ENCODE results near the gene RBM12.
"Not testable (repeated sequence)": the region's sequence is repeated elsewhere in the genome, so short reads cannot be mapped to it uniquely, and the experiment has no call there.

The RBM12 gene, protein sequence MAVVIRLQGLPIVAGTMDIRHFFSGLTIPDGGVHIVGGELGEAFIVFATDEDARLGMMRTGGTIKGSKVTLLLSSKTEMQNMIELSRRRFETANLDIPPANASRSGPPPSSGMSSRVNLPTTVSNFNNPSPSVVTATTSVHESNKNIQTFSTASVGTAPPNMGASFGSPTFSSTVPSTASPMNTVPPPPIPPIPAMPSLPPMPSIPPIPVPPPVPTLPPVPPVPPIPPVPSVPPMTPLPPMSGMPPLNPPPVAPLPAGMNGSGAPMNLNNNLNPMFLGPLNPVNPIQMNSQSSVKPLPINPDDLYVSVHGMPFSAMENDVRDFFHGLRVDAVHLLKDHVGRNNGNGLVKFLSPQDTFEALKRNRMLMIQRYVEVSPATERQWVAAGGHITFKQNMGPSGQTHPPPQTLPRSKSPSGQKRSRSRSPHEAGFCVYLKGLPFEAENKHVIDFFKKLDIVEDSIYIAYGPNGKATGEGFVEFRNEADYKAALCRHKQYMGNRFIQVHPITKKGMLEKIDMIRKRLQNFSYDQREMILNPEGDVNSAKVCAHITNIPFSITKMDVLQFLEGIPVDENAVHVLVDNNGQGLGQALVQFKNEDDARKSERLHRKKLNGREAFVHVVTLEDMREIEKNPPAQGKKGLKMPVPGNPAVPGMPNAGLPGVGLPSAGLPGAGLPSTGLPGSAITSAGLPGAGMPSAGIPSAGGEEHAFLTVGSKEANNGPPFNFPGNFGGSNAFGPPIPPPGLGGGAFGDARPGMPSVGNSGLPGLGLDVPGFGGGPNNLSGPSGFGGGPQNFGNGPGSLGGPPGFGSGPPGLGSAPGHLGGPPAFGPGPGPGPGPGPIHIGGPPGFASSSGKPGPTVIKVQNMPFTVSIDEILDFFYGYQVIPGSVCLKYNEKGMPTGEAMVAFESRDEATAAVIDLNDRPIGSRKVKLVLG

DNA sequence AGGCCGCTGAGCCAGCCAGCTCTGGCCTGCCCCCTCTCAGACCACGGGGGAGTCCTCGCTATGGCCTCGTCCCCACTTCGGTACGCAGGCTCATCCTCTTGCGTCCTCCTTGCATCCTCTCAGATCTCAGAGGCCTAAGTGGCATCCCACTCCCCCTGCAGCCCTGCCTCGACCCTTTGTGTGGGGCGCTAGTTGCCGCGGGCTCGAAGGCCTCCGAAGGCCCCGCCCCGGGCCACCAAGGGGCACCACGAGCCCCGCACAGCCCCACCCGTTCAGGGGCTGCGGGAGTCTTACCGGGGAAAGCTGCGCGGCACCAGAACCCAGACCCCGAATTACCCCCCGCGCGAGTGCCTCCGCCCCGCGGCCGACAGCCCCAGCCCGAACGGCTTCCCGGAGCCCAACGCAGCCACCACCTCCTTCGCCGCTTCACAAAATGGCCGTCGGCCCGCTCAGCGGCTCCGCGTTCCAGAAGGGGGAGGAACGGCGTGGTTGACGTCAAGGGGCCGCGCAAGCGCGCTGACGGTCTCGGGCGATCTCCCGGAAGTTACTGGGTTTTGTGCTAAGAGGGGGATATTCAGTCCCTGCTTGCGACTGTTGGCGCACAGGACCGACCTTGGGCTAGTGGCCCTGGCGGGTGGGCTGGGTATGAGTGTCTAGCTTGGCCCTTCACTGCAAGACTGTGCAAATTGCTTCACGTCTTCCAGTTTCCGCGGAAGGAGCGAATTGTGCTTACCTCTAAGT, at the start of gene RBM12, which contains the start of gene CPNE1:
RBM12 (minus strand) TSS at position 435 of the 741 bp plus-strand sequence. CDS start 9,578 bp downstream, outside the sequence.
CPNE1 (minus strand) TSS at position 435 of the 741 bp plus-strand sequence. CDS start 31,977 bp downstream, outside the sequence.
- DNase-seq: peak; percentile 91

DNA sequence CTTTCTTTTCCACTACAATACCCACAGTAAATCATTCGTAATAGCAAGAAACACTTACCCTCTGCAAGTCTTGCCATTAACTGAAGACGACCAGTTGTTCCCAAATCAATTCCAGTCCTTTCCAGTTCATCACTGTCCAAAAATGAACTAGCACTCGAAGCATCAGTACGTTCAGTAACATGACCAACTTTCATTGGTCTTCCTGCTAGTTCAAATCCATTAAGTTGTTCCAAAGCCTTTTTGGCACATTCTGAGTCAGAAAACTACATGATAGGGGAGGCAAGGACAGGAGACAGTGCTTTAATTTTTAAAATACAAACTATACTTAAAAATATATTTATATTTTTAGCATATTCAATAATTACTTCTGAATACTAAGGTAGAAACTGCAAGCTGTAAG, 49.4 kb upstream of the RBM12 start:
- no peak for DNase-seq

DNA sequence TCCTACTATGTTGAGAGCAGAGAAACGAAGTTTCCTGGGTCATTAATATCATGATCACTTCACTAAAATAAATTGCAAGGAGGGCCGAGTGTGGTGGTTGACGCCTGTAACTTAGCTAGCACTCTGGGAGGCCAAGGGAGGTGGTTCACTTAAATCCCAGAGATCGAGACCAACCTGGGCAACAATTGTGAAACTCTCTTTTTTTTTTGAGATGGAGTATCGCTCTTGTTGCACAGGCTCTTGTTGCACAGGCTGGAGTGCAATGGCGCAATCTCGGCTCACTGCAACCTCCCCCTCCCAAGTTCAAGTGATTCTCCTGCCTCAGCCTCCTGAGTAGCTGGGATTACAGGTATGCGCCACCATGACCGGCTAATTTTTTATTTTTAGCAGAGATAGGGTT, 48.4 kb upstream of the RBM12 start:
- DNase-seq: not testable (repeated sequence)

DNA sequence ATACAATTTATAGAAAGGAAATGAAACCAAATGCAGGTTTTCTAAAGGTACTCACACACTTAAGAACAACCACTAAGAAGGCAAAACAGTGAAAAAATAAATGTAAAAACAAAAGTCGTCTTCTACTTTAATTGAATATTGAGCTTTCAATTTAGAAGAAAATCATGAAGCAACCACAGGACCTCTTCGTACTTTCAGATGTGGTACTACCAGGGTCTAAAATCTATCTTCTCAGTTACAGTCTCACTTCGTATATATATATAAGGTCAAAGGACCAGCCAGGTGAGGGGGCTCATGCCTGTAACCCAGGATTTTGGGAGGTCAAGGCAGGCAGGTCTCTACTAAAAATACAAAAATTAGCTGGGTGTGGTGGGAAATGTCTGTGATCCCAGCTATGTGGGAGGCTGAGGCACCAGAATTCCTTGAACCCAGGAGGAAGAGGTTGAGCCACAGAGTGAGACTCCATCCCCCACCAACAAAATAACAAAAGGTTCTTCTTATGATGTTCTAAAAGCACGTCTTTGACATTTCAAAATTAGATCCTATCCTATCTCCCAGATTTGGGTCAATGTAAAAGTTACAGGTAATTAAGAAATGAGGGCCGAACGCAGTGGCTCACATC, 47.0 kb upstream of the RBM12 start:
- DNase-seq: no peak

DNA sequence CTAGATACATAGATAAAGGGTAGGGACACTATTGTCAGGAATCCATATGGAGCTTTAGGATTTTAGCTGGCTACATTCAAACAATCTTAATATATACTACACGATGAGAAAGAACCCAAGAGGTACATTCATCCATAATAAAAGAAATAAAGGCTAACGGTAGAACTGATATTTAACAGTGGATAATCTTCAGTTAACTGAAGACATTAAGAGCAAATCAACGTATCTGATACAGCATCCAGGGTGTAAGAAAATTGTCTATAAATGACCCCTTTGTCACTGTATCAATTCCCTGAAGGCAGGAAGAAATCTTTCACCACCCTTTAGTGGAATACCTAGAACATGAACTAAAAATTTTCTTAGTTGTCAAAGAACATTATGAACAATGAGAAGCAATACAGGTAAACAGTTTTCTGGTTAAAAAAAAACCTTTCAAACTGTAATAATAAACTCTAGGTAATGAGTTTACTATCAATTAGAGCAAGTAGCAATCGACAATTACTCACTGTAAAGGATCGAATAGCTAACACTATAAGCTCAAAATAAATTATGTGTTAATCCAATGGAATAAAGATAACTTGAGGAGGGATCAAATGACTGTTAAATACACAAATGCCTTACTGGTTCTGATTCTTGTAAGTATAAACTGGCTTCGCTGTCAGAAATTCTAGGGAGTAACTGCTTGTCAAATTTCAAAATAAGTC, 46.3 kb upstream of the RBM12 start:
- DNase-seq: no peak

DNA sequence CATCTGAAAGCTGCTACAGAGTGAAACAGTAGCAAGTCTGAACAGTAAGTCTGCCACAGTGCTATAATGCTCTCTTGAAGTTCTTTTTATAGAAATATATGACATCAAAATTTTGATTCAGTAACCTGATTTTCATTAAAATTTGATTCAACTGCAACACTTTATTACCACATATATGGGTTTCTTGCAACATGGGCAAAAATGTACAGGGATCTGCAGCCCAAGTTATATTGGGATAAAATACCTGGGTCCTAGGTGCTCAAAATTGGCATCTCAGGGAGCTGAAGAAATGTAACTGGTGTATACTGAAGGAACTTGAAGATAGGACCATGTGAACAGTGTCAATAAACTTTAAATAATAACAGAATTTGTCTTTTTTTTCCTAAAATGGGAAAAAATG, 45.3 kb upstream of the RBM12 start:
- DNase-seq: no peak

DNA sequence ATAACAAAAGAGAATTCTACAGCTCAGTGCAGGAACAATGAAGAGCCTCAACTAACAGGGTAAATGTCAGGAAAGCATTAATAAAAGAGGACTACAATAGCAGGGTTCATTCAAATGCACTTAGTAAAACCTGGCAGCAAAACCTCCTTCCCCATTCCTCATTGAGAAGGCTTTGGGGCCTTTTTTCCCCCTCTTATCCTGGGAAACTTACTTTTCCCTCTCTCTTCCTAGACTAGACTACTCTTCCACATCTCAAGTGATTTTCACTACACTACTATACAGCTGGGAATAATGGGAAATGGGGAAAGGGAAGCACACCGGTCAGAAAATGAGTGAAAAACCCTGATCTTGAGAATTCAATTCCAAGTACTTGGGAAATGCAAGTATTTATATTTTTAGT, 44.6 kb upstream of the RBM12 start:
- no peak for DNase-seq

DNA sequence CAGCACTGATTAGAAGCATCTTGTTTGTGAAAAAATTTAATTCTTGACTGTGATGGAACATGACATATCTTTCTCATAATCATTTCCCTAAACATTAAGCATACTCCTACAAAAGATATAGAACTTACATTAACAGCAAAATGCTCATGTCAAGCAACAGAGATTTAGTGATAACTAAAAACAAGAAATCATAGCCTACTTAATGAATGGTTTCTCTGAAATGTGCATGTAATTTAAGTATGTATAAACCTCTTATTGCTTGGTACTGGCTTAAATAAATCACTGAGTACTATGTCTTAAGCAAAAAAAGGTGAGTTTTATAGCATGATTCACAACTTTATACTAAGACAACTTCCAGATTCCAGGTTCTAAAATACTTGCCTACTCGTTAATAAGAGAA, 43.8 kb upstream of the RBM12 start:
- DNase-seq: no peak

DNA sequence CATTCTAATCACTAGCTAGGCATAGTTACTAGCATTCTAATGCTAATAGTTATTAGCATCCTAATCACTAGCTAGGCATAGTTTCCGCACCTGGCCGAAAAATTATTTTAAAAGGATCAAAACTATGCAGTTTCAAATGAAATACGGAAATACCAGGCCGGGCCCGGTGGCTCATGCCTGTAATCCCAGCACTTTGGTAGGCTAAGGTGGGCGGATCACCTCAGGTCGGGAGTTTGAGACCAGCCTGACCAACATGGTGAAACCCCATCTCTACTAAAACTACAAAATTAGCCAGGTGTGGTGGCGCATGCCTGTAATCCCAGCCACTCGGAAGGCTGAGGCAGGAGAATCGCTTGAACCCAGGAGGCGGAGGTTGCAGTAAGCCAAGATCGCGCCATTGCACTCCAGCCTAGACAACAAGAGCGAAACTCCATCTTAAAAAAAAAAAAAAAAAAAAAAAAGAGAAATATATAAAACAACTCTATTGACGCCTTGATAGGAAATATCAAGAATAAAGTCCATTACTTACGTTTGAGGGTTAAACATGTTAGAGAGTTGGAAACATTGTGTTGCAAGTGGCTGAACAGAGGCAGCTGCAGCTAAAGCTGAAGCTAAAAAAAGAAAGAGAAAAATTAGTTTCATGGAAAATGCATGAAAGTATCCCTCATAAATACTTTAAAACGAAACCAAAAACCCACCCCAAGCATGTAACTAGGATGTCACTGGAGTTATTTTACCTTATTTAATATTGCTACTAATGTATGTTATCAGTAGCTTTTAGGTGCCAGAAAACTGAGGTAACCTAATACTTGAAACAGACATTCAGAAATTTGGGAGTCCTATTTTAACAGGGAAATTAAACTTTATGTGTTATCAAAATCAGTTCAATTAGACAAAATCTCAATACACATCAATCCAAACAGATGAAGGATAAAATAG, 42.2 kb upstream of the RBM12 start:
- not testable (repeated sequence) for DNase-seq

DNA sequence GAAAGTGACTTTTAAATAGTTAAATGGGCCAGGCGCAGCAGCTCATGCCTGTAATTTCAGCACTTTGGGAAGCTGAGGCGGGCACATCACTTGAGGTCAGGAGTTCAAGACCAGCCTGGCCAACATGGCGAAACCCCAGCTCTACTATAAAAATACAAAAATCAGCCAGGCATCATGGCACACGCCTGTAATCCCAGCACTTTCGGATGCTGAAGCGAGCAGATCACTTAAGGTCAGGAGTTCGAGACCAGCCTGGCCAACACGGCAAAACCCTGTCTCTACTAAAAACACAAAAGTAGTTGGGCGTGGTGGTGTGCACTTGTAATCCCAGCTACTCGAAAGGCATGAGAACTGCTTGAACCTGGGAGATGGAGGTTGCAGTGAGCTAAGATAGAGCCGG, 41.2 kb upstream of the RBM12 start:
- DNase-seq: not testable (repeated sequence)

DNA sequence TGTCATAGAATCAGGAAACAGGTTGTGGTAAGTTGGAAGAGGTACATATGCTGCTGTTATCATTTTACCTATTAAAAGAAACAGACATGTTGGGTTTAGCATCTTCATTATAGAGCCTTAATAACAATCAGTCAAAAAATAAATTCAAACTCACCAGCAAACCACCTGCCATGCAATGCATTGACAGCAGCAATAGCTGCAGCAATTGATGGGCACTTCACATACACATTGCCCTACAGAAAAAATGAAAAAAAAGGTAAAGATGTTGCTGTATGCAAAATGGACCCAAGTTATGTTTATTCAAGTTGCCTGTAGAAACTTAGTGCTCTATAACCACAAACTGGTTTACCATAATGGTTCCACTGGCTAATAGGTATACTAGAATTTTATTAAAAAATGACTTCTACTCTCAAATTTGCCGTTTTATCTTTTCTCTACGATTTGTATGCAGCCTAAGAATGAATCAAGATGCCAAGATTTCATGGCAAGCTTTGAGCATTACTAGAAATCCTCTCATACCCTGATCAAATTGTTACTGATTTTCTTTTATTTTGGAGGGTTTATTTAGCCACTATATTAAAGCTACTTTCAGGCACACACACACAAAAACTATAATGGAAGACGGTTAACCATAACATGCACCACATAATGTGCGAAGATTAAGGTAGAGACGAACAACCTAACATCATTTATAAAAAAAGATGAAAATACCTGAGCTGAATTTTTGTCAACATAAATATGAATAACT, 40.0 kb upstream of the RBM12 start:
- no peak for DNase-seq

DNA sequence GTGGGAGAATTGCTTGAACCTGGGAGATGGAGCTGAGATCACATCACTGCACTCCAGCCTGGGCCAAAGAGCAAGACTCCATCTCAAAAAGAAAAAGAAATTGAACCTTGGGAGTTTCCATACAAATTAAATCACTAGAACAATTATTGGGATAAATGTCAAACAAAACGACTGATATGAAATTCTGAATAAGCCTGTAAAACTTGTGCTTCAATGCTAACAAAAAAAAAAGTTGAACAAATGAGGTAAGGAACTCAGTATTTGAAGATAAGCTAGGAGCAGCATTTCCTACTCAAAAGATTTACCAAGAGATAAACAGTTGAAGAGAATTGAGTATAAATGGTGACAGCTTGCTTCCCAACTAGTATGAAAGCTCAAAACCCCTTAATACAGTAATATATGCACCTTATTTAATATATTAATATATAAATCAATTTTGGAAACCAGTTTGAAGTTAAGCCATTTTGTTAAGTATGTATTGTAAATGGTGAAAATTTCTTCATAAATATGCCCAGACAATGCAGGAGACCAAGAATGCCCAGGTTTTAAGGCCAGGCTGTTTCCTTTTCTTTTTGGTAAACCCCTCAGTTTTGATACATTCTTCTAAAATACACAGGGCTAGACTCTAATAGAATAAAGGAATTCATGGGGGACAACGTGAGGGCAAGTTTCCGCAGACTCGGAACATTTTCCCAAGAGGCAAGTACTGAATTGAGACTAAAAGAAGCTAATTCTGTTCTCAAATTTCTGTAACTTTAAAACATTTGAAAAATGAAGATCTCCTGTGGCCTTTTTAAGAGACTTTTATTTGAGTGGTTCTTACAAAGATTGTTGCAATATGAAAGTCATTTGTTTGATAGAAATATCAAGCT, 38.4 kb upstream of the RBM12 start:
- no peak for DNase-seq

DNA sequence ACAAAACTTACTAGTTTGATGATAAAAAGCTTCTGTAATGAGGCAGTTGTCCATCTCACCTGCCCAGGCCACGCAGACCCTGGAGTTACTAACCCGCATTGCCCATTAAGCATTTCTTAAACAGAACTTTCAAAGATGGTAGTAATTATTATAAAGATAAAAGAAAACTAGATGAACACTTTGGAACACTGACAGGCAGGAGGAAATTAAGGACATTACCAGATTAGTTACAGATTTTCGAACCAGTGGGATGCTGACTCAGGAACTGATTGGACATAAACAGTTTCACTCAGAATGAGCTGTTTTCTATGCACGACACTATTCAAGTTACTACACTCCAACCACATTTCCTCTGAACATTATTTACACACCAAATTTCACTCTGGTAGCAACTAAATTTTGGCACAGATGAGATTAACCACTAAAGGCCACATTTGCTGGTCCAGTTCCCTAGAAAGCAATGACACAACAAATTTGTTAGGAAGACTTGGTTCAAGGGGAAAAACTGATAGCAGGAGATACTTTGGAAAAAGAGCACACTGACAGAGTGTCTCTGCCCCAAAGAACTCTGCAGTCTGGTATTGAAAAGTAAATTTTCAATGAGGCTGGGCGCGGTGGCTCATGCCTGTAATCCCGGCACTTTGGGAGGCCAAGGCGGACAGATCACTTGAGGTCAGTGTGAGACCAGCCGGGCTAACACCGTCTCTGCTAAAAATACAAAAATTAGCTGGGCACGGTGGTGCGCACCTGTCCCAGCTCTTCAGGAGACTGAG, 37.5 kb upstream of the RBM12 start:
- no peak for DNase-seq

DNA sequence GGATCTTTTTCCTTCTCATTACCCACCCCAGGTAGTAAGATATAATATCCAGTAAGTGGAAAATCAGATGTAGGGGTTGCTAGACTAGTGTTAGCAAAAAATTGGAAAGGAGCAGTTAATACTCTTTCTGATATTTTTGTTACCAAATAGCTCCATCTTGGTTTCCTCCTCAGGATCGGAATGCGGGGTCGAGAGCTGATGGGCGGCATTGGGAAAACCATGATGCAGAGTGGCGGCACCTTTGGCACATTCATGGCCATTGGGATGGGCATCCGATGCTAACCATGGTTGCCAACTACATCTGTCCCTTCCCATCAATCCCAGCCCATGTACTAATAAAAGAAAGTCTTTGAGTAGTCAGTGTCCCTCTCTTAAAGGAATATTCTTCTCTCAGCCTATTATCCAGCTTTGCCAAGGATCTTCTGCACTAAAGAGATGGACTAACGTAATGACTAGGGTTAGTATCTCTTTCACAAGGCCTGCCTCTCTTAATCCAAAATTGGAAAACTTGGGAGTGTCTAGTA, 36.0 kb upstream of the RBM12 start:
- DNase-seq: no peak

DNA sequence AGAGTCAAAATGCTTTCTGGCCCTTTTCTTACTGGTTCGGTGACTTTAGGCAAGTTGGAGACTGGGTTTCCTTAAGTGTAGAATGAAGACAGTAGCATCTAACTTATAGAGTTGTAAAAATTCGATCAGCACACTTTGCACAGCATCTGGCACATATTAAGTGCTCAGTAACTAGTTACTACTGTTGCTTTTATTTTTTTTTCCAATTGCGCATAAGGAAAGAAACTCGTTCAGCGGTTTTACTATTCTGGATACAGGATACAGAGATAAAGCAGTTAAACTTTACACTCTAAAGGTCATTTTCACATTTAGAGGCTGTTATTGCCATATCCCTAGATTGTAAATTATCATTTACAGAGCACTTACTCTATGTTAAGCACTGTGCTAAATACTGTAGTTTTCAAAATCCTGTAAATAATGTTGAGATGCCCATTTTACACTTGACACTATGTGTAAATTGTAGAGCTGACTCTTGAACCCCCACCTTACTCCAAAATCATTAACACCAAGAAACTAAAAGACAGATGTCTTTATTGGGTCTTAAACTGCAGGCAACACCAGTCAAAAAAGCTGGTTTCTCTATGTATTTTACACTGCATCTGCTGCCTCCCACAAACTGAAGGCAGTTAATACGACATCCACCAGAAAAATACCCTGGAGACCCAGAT, 35.4 kb upstream of the RBM12 start:
- DNase-seq: no peak

DNA sequence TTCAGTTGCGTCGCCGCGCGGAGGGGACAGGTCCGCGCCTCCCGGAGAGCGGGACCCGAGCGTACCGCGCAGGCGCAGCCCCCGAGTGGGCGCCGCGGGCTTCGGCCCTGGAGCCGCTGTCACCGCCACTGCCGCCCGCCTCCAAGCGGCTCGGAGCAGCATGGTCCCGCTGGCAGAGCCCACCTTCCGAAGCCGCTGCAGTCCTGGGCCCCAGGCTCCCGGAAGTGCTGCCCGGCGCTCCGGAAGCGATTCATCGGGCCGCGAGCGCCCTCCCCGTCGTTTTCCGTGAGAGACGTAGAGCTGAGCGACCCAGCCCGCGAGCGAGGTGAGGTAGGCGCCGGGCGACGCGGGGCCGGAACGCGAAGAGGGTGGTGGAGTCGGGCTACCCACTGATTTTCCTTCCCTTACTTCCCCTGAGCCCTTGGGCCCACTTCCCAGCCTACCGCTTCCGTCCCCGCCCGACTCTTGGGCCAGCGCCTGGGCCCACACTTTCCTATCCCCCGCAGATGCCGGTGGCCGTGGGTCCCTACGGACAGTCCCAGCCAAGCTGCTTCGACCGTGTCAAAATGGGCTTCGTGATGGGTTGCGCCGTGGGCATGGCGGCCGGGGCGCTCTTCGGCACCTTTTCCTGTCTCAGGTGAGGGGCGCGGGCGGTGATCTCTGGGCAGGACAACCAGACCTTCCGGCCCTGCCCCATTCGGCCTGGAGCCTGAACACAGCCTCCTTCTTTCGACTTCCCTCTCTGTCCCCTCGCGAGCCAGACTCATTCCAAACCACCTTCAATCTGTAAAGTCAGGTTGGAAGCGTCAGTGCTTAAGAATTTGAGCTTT, 34.6 kb upstream of the RBM12 start, which contains the start of the genes NFS1 and ROMO1:
NFS1 (minus strand) TSS at position 226 of the 830 bp plus-strand sequence; CDS start at position 162, 64 bp downstream.
ROMO1 (plus strand) TSS at position 279 of the 830 bp plus-strand sequence; CDS start at position 507, 228 bp downstream.
- peak; percentile 85 for DNase-seq
